ENCODE measurements around the gene RASSF3.
"Not testable (repeated sequence)": the region's sequence is repeated elsewhere in the genome, so short reads cannot be mapped to it uniquely, and the experiment has no call there.

RASSF3 gene

GRCh38 chr12:64610079-64610659 lies at the start of gene RASSF3:
Gene RASSF3 (plus strand): TSS chr12:64610495. CDS start chr12:64610633, 138 bp downstream.
- DNase-seq, result peak; percentile 82

GRCh38 chr12:64561302-64562136 lies 48.8 kb upstream of the RASSF3 start:
- DNase-seq, result no peak

- no peak for DNase-seq
These were observed 44.2 kb upstream of the RASSF3 start for GRCh38 chr12:64566122-64566521.

GRCh38 chr12:64566831-64567517 lies 43.3 kb upstream of the RASSF3 start:
- no peak for DNase-seq

GRCh38 chr12:64567570-64567969 lies 42.7 kb upstream of the RASSF3 start:
- no peak for DNase-seq

- no peak for DNase-seq
These were observed 42.0 kb upstream of the RASSF3 start for GRCh38 chr12:64568298-64568697.

GRCh38 chr12:64569923-64570691 lies 40.2 kb upstream of the RASSF3 start:
- no peak for DNase-seq

- DNase-seq, result no peak
These were observed 38.9 kb upstream of the RASSF3 start for GRCh38 chr12:64571411-64571810.

- no peak for DNase-seq
These were observed 38.1 kb upstream of the RASSF3 start for GRCh38 chr12:64572241-64572640.

GRCh38 chr12:64574837-64575236 lies 35.5 kb upstream of the RASSF3 start:
- DNase-seq, result no peak

- no peak for DNase-seq
These were observed 33.2 kb upstream of the RASSF3 start for GRCh38 chr12:64577046-64577445.

- no peak for DNase-seq
These were observed 31.7 kb upstream of the RASSF3 start for GRCh38 chr12:64578566-64578965.

- DNase-seq, result no peak
These were observed 29.6 kb upstream of the RASSF3 start for GRCh38 chr12:64580681-64581080.

- no peak for DNase-seq
These were observed 28.2 kb upstream of the RASSF3 start for GRCh38 chr12:64582114-64582513.

- DNase-seq, result no peak
These were observed 27.4 kb upstream of the RASSF3 start for GRCh38 chr12:64582862-64583261.

GRCh38 chr12:64583395-64583770 lies 26.9 kb upstream of the RASSF3 start:
- not testable (repeated sequence) for DNase-seq

- peak; percentile 11 for DNase-seq
These were observed 26.4 kb upstream of the RASSF3 start for GRCh38 chr12:64583771-64584421.

- DNase-seq, result no peak
These were observed 25.2 kb upstream of the RASSF3 start for GRCh38 chr12:64585104-64585503.

GRCh38 chr12:64587447-64587846 lies 22.8 kb upstream of the RASSF3 start:
- DNase-seq, result no peak

- DNase-seq, result no peak
These were observed 20.1 kb upstream of the RASSF3 start for GRCh38 chr12:64590183-64590582.

- no peak for DNase-seq
These were observed 14.2 kb upstream of the RASSF3 start for GRCh38 chr12:64595863-64596793.

Data from OCI-M1 (cell line).